NB4 (cell line): Measurements from ENCODE around the gene SH2D5.

ENCODE experiments used
- CTCF ChIP-seq: IDR thresholded peaks from one replicate; pipeline ENCODE4 v1.5.1; 2012; ENCODE audit warnings: low read depth, low read length
- POLR2A ChIP-seq: IDR thresholded peaks from 2 replicates; pipeline ENCODE4 v1.6.1; 2011; ENCODE audit warnings: mild to moderate bottlenecking; ENCODE audit not compliant: insufficient read length; ENCODE audit errors: extremely low read depth

- no peak for TF ChIP-seq CTCF
- no peak for TF ChIP-seq POLR2A
Observed at GRCh38 chr1:20775700-20776099, 43.2 kb upstream of the SH2D5 start.
